Chondrocyte (in vitro differentiated cells): ENCODE measurements around the gene RTN4IP1. TPM values are rescaled to one million over a fixed set of nuclear protein-coding genes. Genes with fewer than 3 reads are reported as not detected.
A peak's percentile ranks its signal among the peaks of the same experiment; 100 is the strongest.
"Not testable (repeated sequence)": the region's sequence is repeated elsewhere in the genome, so short reads cannot be mapped to it uniquely, and the experiment has no call there.

Experiments used
- DNase-seq: peaks from one replicate; pipeline ENCODE4 v3.0.0; 2021; ENCODE audit warnings: mixed read lengths, low spot score
- H3K27ac Mint-ChIP-seq: one replicate; pipeline ENCODE4 v1.8.0; 2021; ENCODE audit warnings: mild to moderate bottlenecking, moderate library complexity, mixed read lengths; ENCODE audit not compliant: unreplicated experiment
- H3K27me3 Mint-ChIP-seq: 2 replicates; pipeline ENCODE4 v1.8.0; 2021; ENCODE audit warnings: low read depth, mixed read lengths
- H3K36me3 Mint-ChIP-seq: 2 replicates; pipeline ENCODE4 v1.8.0; 2021; ENCODE audit warnings: low read depth, mixed read lengths
- H3K4me1 Mint-ChIP-seq: 2 replicates; pipeline ENCODE4 v1.8.0; 2021; ENCODE audit warnings: low read depth, mild to moderate bottlenecking, mixed read lengths
- H3K4me3 Mint-ChIP-seq: one replicate; pipeline ENCODE4 v1.8.0; 2021; ENCODE audit warnings: mild to moderate bottlenecking, moderate library complexity, mixed read lengths; ENCODE audit not compliant: unreplicated experiment
- H3K9me3 Mint-ChIP-seq: 2 replicates; pipeline ENCODE4 v1.8.0; 2021; ENCODE audit warnings: low read depth, mixed read lengths
- total RNA-seq: library from RNA; stranded (reverse); gene quantifications from 3 replicates; pipeline ENCODE4 v1.2.1, GENCODE V29; 2021
- TF ChIP-seq, protein P1 (sequence below): fragments of 200-600 bp; sonication (generic); IDR thresholded peaks from 2 replicates; pipeline ENCODE4 v1.5.0; 2021; ENCODE audit warnings: antibody characterized with exemption, mild to moderate bottlenecking, moderate library complexity

The RTN4IP1 gene
- total RNA-seq, 1 donor from 2014 or later, result 3.7 TPM

DNA sequence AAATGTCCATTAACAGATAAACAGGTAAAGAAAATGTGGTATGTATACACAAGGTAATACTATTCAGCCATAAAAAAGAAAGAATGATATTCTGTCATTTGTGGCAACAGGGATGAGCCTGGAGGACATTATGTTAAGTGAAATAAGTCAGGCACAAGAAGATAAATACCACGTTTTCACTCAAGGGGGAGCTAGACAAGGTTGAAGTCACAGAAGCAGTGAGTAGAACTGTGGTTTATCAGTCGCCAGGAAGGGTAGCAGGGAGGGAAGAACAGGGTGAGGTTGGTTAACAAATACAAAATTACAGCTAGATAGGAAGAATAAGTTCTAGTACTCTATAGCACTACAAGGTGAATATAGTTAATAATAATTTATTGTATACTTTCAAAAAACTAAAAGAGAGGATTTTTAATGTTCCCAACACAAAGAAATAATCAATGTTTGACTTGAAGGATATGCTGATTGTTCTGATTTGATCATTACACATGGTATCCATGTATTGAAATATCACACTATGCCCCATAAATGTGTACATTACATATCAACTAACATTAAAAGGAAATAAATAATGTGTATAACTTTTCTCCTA lies 21.1 kb downstream of the RTN4IP1 start:
- Mint-ChIP-seq H3K27ac (no peak overlapping the region), H3K9me3 (peaks cover 2% of the 10 kb centered on the region), H3K4me3 (no peak overlapping the region), H3K36me3 (peaks cover 3% of the 10 kb centered on the region), H3K4me1 (peaks cover 2% of the 10 kb centered on the region), H3K27me3 (no peaks in the 10 kb centered on the region)
- no peak for DNase-seq
- TF ChIP-seq, protein P1, sequence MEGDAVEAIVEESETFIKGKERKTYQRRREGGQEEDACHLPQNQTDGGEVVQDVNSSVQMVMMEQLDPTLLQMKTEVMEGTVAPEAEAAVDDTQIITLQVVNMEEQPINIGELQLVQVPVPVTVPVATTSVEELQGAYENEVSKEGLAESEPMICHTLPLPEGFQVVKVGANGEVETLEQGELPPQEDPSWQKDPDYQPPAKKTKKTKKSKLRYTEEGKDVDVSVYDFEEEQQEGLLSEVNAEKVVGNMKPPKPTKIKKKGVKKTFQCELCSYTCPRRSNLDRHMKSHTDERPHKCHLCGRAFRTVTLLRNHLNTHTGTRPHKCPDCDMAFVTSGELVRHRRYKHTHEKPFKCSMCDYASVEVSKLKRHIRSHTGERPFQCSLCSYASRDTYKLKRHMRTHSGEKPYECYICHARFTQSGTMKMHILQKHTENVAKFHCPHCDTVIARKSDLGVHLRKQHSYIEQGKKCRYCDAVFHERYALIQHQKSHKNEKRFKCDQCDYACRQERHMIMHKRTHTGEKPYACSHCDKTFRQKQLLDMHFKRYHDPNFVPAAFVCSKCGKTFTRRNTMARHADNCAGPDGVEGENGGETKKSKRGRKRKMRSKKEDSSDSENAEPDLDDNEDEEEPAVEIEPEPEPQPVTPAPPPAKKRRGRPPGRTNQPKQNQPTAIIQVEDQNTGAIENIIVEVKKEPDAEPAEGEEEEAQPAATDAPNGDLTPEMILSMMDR, result peak; percentile 75

- Mint-ChIP-seq H3K4me3 (no peak overlapping the region), H3K36me3 (peaks cover 7% of the 10 kb centered on the region), H3K27ac (no peak overlapping the region), H3K9me3 (no peaks in the 10 kb centered on the region), H3K4me1 (peaks cover 3% of the 10 kb centered on the region), H3K27me3 (no peaks in the 10 kb centered on the region)
- TF ChIP-seq, protein P1, result no peak
- no peak for DNase-seq
Observed at GRCh38 chr6:106600329-106600728, 29.0 kb downstream of the RTN4IP1 start.

- Mint-ChIP-seq H3K9me3 (no peaks in the 10 kb centered on the region), H3K36me3 (peaks cover 7% of the 10 kb centered on the region), H3K27me3 (no peaks in the 10 kb centered on the region), H3K27ac (no peak overlapping the region), H3K4me1 (peaks cover 3% of the 10 kb centered on the region), H3K4me3 (no peak overlapping the region)
- TF ChIP-seq, protein P1, result no peak
- no peak for DNase-seq
Observed at GRCh38 chr6:106599440-106599839, 29.9 kb downstream of the RTN4IP1 start.

GRCh38 chr6:106591111-106591825 lies 38.0 kb downstream of the RTN4IP1 start:
- TF ChIP-seq, protein P1, result no peak
- Mint-ChIP-seq H3K4me3 (no peak overlapping the region), H3K27ac (peak overlapping the region; percentile 81), H3K27me3 (no peaks in the 10 kb centered on the region), H3K36me3 (peaks cover 1% of the 10 kb centered on the region), H3K9me3 (no peaks in the 10 kb centered on the region), H3K4me1 (peaks cover 28% of the 10 kb centered on the region)
- DNase-seq, result no peak

DNA sequence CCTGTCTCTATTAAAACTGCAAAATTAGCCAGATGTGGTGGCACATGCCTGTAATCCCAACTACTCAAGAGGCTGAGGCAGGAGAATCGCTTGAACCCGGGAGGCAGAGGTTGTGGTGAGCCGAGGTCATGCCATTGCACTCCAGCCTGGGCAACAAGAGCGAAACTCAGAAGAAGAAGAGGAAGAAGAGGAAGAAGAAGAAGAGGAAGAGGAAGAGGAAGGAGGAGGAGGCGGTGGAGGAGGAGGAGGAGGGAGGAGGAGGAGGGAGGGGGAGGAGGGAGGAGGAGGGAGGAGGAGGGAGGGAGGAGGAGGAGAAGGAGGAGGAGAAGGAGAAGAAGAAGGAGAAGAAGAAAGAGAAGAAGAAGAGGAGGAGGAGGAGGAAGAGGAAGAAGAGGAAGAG lies 40.4 kb downstream of the RTN4IP1 start:
- not testable (repeated sequence) for H3K27ac Mint-ChIP-seq, H3K36me3 Mint-ChIP-seq, H3K4me3 Mint-ChIP-seq, H3K27me3 Mint-ChIP-seq, DNase-seq, H3K9me3 Mint-ChIP-seq
- peaks cover 32% of the 10 kb centered on the region for H3K4me1 Mint-ChIP-seq
